Measurements from ENCODE around the gene PFDN6.

The PFDN6 gene

GRCh38 chr6:33315793-33316602 lies 26.6 kb downstream of the PFDN6 start:
- in situ Hi-C loops (cut with MboI; ENCODE audit: low sequenced_read_pairs), result no loop called here

GRCh38 chr6:33316603-33317418 lies 27.4 kb downstream of the PFDN6 start:
- in situ Hi-C loops (cut with MboI; ENCODE audit: low sequenced_read_pairs), result no loop called here

GRCh38 chr6:33317419-33317668 lies 27.9 kb downstream of the PFDN6 start:
- in situ Hi-C loops (cut with MboI; ENCODE audit: low sequenced_read_pairs), result no loop called here

DNA sequence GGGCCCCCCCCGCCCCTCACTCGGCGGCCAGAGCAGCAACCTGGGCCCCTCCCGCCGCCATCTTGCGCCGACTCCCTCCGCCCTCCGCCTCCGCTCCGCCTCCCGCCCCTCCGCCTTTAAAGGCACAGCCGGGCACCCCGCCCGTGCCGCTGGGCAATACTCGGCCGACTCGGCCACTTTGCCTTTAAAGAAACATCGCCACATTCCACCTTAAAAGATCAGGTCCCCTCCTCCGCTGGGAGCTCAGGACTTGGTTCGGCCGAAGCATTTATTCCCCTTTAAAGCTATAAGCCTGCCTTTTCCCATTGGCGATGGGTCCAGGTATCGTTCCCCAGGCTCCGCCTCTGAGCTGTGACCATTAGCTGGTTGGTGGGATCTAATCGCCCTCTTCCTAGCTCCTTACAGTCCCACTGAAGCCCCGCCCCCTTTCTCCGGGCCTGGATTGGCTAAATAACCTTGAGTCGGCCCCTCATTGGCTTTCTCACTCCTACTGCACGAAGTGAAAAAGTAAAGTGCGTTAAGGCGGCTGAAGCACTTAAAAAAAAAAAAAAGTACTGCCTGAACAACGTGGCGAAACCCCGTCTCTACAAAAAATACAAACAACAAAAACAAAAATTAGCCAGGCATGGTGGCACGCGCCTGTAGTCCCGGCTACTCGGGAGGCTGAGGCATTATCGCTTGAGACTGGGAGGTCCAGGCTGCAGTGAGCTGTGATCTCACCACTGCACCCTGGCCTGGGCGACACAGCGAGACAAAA lies 28.4 kb downstream of the PFDN6 start, which contains the start of gene ZBTB22:
TSS of gene ZBTB22 (minus strand) at position 76 of the 757 bp plus-strand sequence. CDS start 828 bp downstream, outside the sequence.
- in situ Hi-C loops (cut with MboI; ENCODE audit: low sequenced_read_pairs), result no loop called here

- in situ Hi-C loops (cut with MboI; ENCODE audit: low sequenced_read_pairs), result no loop called here
These were observed 29.1 kb downstream of the PFDN6 start for GRCh38 chr6:33318426-33319073.

DNA sequence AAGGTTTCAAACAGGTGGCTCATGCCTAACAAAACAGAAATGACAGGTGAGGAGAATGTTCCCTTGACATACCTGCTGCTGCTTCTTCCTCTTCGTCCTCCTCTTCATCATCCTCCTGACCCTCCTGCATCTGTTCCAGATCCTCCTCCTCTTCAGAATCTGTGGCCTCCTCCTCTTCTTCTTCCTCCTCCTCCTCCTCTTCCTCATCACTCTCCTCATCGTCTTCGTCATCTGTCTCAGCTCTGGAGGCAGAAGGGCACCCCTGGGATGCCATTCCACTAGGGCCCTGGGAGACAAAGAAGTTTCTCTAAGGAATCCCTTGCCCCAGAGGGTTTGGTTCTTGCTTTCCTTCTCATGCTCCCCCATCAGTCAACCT lies 30.5 kb downstream of the PFDN6 start:
- in situ Hi-C loops (cut with MboI; ENCODE audit: low sequenced_read_pairs), result no loop called here

DNA sequence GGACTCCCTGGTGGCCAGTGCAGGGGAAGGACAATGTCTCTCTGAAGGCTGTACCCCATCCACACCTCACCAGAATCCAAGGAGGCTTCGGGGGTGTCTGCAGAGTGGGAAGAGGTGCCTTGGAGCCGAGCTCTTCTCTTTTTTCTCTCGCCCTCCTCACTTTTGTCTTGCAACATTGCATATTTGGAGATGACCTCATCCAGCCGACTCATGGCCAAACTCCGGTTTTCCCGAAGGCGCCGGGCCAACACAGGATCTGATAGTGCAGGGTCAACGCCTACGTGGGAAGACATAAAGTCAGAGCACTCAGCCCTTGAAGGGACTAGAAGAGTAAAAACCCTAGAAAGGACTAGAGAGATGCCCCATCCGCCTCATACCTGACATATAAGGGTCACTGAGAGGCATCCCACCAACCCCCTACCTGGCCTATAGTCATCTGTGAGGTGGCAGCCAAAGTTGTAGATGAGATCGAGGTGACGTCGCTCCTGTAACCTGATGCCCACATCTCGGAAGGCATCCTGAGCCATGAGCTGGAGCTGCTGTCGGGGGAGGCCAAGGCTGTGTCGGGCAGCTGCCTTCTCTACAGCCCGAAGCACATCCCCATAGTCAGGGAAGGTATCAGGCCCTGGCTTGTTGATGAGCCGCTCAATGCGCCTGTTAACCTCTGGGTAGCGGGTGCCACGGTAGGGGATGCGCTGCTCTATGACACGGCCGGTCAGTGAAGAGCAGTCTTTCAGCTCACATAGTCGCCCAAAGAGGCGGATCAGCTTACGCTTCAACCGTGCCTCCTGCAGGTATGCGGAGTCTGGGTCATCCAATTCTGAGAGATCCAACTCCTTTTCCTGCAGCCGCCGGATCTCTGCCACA lies 31.1 kb downstream of the PFDN6 start:
- in situ Hi-C loops (cut with MboI; ENCODE audit: low sequenced_read_pairs), result no loop called here

DNA sequence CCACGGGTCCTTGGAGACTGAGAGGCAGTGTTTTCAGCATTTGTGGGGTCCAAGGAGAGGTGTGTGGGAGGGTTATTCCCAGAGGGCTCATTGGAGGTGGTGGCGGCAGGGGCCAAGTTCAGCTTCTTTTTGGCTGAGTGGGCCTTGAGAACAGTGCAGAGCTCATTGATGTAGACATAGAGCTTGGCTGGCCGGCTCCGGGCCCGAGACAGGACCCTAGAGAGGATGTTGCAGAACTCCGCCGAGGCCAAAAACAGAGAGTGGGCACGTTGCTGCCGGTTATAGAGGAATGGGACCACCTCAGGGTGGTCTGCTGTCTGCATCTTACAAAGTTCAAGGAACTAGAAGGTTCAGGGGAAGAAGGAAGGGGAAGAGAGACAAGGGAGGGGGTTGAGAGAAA lies 31.8 kb downstream of the PFDN6 start:
- in situ Hi-C loops (cut with MboI; ENCODE audit: low sequenced_read_pairs), result no loop called here

GRCh38 chr6:33323623-33323948 lies 34.2 kb downstream of the PFDN6 start:
- in situ Hi-C loops (cut with MboI; ENCODE audit: low sequenced_read_pairs), result no loop called here

DNA sequence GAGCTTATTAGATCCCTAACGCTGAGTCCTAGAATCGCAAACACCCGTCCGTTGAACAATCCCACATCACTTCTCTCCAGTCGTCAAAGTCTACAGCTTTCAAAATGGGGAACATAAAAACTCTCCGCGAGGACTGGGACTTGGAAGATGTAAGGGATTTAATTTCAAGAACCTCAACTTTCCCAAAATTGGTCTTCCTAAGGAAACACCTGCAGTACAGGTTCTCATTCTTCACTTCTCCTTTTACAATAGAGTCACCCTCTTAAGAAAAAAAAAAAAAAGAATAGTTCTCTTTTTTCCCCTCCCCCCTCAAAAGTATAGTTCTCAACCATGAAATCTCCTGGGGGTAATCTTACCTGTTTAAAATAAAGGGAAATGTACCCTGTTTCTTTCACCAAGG lies 34.7 kb downstream of the PFDN6 start:
- in situ Hi-C loops (cut with MboI; ENCODE audit: low sequenced_read_pairs), result no loop called here

- in situ Hi-C loops (cut with MboI; ENCODE audit: low sequenced_read_pairs), result no loop called here
These were observed 39.7 kb downstream of the PFDN6 start for GRCh38 chr6:33329058-33329457.

DNA sequence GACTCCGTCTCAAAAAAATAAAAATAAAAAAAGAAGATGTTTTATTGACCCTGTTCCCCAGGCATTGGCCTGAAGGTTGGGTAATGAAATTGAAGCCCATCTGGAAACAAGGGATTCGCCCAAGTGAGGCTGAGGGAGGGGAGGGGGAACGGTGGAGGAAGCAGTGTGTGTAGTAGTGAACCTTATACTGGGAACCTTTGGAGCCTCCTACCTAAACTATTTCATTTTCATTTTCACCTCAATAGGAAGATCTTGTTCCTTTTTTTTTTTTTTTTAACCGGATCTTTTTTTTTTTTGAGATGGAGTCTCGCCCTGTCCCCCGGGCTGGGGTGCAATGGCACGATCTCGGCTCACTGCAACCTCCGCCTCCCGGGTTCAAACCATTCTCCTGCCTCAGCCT lies 41.3 kb downstream of the PFDN6 start:
- in situ Hi-C loops (cut with MboI; ENCODE audit: low sequenced_read_pairs), result no loop called here

GRCh38 chr6:33333666-33334065 lies 44.3 kb downstream of the PFDN6 start:
- in situ Hi-C loops (cut with MboI; ENCODE audit: low sequenced_read_pairs), result no loop called here

- in situ Hi-C loops (cut with MboI; ENCODE audit: low sequenced_read_pairs), result no loop called here
These were observed 46.5 kb downstream of the PFDN6 start for GRCh38 chr6:33335916-33336315.

DNA sequence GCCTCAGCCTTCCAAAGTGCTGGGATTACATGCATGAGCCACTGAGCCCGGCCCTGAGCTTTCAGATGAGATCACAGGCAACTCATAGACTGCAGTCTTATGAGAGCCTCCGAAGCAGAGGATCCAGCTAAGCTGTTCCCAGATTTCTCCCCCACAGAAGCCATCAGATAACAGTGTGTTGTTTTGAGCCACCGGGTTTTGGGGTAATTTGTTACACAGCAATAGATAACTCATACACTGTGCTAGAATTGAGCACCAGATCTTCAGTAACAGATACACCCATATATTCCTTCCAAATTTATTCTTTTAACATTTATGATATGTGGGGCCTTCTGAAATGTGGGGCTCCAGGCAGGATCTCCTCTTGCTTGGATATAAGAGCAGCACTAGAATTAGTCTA lies 47.1 kb downstream of the PFDN6 start:
- in situ Hi-C loops (cut with MboI; ENCODE audit: low sequenced_read_pairs), result no loop called here

DNA sequence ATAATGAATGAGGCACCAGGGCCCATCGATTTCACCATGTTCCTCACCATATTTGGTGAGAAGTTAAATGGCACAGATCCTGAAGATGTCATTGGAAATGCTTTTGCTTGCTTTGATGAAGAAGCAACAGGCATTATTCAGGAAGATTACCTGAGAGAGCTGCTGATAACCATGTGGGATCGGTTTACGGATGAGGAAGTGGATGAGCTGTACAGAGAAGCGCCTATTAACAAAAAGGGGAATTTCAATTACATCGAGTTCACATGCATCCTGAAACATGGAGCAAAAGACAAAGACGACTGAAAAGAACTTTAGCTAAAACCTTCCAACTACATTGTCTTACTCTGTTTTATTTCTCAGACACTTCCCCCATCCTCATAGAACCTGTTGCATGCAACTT lies 49.8 kb downstream of the PFDN6 start:
- in situ Hi-C loops (cut with MboI; ENCODE audit: low sequenced_read_pairs), result no loop called here

Data from hTERT RPE-1 (cell line).